Esophagus mucosa (tissue), 1 donor: ENCODE measurements around the gene ERP29. TPM values are rescaled to one million over a fixed set of nuclear protein-coding genes. Genes with fewer than 3 reads are reported as not detected.
"Not testable (repeated sequence)": the region's sequence is repeated elsewhere in the genome, so short reads cannot be mapped to it uniquely, and the experiment has no call there.

Source experiments
- ATAC-seq: fragments of 200-7000 bp; cut with Tn5 transposase; one replicate; pipeline ENCODE4 v1.9.1; 2020
- total RNA-seq: library from RNA; stranded (reverse); gene quantifications from one replicate; pipeline ENCODE4 v1.2.4, GENCODE V29; 2023
- donor health status: DM: yes; HTN: yes; CAD: no.

The ERP29 gene
- total RNA-seq, 1 donor from 2014 or later = 66.9 TPM

GRCh38 chr12:112004041-112004440, 9.2 kb upstream of the ERP29 start:
- ATAC-seq = no peak

- peak; percentile 78 for ATAC-seq
Observed at GRCh38 chr12:112005419-112006395, 7.5 kb upstream of the ERP29 start.

GRCh38 chr12:112007945-112008344, 5.3 kb upstream of the ERP29 start:
- no peak for ATAC-seq

- ATAC-seq = no peak
Observed at GRCh38 chr12:112008918-112009317, 4.3 kb upstream of the ERP29 start.

GRCh38 chr12:112009596-112009995, 3.6 kb upstream of the ERP29 start:
- not testable (repeated sequence) for ATAC-seq

GRCh38 chr12:112010415-112011344, 2.5 kb upstream of the ERP29 start:
- no peak for ATAC-seq

GRCh38 chr12:112011685-112012084, 1.5 kb upstream of the ERP29 start:
- no peak for ATAC-seq

GRCh38 chr12:112013601-112014402, 576 bp downstream of the ERP29 start:
- ATAC-seq = peak; percentile 57

- ATAC-seq = no peak
Observed at GRCh38 chr12:112015938-112016337, 2.7 kb downstream of the ERP29 start.

GRCh38 chr12:112017041-112017440, 3.8 kb downstream of the ERP29 start:
- ATAC-seq = no peak

GRCh38 chr12:112018571-112019237, 5.5 kb downstream of the ERP29 start:
- ATAC-seq = no peak

- ATAC-seq = no peak
Observed at GRCh38 chr12:112020947-112021457, 7.8 kb downstream of the ERP29 start.

- ATAC-seq = no peak
Observed at GRCh38 chr12:112022241-112023016, 9.2 kb downstream of the ERP29 start.

- ATAC-seq = no peak
Observed at GRCh38 chr12:112023759-112024396, 10.7 kb downstream of the ERP29 start.

GRCh38 chr12:112025808-112026375, 12.7 kb downstream of the ERP29 start:
- peak; percentile 20 for ATAC-seq

GRCh38 chr12:112029301-112029700, 16.1 kb downstream of the ERP29 start:
- ATAC-seq = no peak

GRCh38 chr12:112031472-112031871, 18.2 kb downstream of the ERP29 start:
- ATAC-seq = no peak

- ATAC-seq = no peak
Observed at GRCh38 chr12:112032292-112032691, 19.1 kb downstream of the ERP29 start.

GRCh38 chr12:112035219-112035785, 22.1 kb downstream of the ERP29 start:
- ATAC-seq = no peak
